SK-N-SH treated with all-trans-retinoic acid at 6 μM for 48 hours (cell line): ENCODE data around the gene MET.

ENCODE experiments used
- ATAC-seq: fragments of 200-7000 bp; cut with Tn5 transposase; 3 replicates; pipeline ENCODE4 v1.9.1; 2020; ENCODE audit warnings: mild to moderate bottlenecking, moderate library complexity
- ARNTL ChIP-seq: fragments of 450-650 bp; formaldehyde crosslinking; IDR thresholded peaks from 2 replicates; pipeline ENCODE4 v1.5.0; 2020; ENCODE audit warnings: low read depth, mild to moderate bottlenecking, moderate library complexity, borderline replicate concordance
- BACH2 ChIP-seq: fragments of 250-450 bp; sonication (Bioruptor Pico); IDR thresholded peaks from 2 replicates; pipeline ENCODE4 v1.9.0; 2021; ENCODE audit warnings: mild to moderate bottlenecking, borderline replicate concordance
- ESRRG ChIP-seq: fragments of 250-450 bp; sonication (Bioruptor Pico); IDR thresholded peaks from 2 replicates; pipeline ENCODE4 v1.6.1; 2021; ENCODE audit warnings: mild to moderate bottlenecking
- GLIS3 ChIP-seq: fragments of 250-450 bp; sonication (Bioruptor Pico); IDR thresholded peaks from 2 replicates; pipeline ENCODE4 v1.5.0; 2020; ENCODE audit warnings: mild to moderate bottlenecking, moderate library complexity
- ISL1 ChIP-seq: fragments of 250-450 bp; sonication (Bioruptor Pico); IDR thresholded peaks from 2 replicates; pipeline ENCODE4 v2.1.2; 2022; ENCODE audit warnings: mild to moderate bottlenecking, moderate library complexity
- PPARA ChIP-seq: fragments of 250-450 bp; sonication (Bioruptor Pico); IDR thresholded peaks from 2 replicates; pipeline ENCODE4 v1.5.0; 2020; ENCODE audit warnings: mild to moderate bottlenecking, borderline replicate concordance
- RARB ChIP-seq: fragments of 250-450 bp; sonication (Bioruptor Pico); IDR thresholded peaks from 2 replicates; pipeline ENCODE4 v1.8.0; 2021; ENCODE audit warnings: mild to moderate bottlenecking, moderate library complexity
- SNAI2 ChIP-seq: fragments of 250-450 bp; sonication (Bioruptor Pico); IDR thresholded peaks from 2 replicates; pipeline ENCODE4 v1.5.0; 2020; ENCODE audit warnings: mild to moderate bottlenecking, moderate library complexity
- TCF4 ChIP-seq: fragments of 250-450 bp; sonication (Bioruptor Pico); IDR thresholded peaks from 2 replicates; pipeline ENCODE4 v1.8.0; 2021; ENCODE audit warnings: mild to moderate bottlenecking, moderate library complexity, borderline replicate concordance
- TOX ChIP-seq: fragments of 250-450 bp; sonication (Bioruptor Pico); IDR thresholded peaks from 2 replicates; pipeline ENCODE4 v1.8.0; 2021; ENCODE audit warnings: mild to moderate bottlenecking, moderate library complexity, borderline replicate concordance
- TSHZ2 ChIP-seq: fragments of 250-450 bp; sonication (Bioruptor Pico); IDR thresholded peaks from 2 replicates; pipeline ENCODE4 v1.5.0; 2020; ENCODE audit warnings: mild to moderate bottlenecking, moderate library complexity
- ZC3H10 ChIP-seq: fragments of 250-450 bp; sonication (Bioruptor Pico); IDR thresholded peaks from 2 replicates; pipeline ENCODE4 v1.5.1; 2021; ENCODE audit warnings: mild to moderate bottlenecking, moderate library complexity
- ZFP3 ChIP-seq: fragments of 250-450 bp; sonication (Bioruptor Pico); IDR thresholded peaks from 2 replicates; pipeline ENCODE4 v1.5.0; 2020; ENCODE audit warnings: mild to moderate bottlenecking, moderate library complexity
- ZFP30 ChIP-seq: fragments of 450-650 bp; formaldehyde crosslinking; IDR thresholded peaks from 2 replicates; pipeline ENCODE4 v1.5.0; 2022; ENCODE audit warnings: mild to moderate bottlenecking, moderate library complexity
- ZNF565 ChIP-seq: fragments of 450-650 bp; formaldehyde crosslinking; conservative IDR thresholded peaks from 2 replicates; pipeline ENCODE4 v1.5.0; 2020; ENCODE audit warnings: low read depth, mild to moderate bottlenecking, moderate library complexity
- ZNF70 ChIP-seq: fragments of 450-650 bp; formaldehyde crosslinking; IDR thresholded peaks from 2 replicates; pipeline ENCODE4 v1.5.0; 2020; ENCODE audit warnings: mild to moderate bottlenecking, moderate library complexity
- ZNF8 ChIP-seq: fragments of 450-650 bp; formaldehyde crosslinking; IDR thresholded peaks from 2 replicates; pipeline ENCODE4 v1.5.0; 2020; ENCODE audit warnings: mild to moderate bottlenecking, moderate library complexity
- TF ChIP-seq, protein P1 (sequence below): fragments of 250-450 bp; sonication (Bioruptor Pico); IDR thresholded peaks from 2 replicates; pipeline ENCODE4 v1.5.1; 2021; ENCODE audit warnings: mild to moderate bottlenecking, moderate library complexity
- TF ChIP-seq, protein P2 (sequence below): fragments of 250-450 bp; sonication (Bioruptor Pico); IDR thresholded peaks from 2 replicates; pipeline ENCODE4 v1.8.0; 2021; ENCODE audit warnings: low read depth, mild to moderate bottlenecking, moderate library complexity, borderline replicate concordance
- TF ChIP-seq, protein P3 (sequence below): fragments of 250-450 bp; sonication (Bioruptor Pico); IDR thresholded peaks from 2 replicates; pipeline ENCODE4 v1.8.0; 2020; ENCODE audit warnings: mild to moderate bottlenecking, moderate library complexity, borderline replicate concordance
- TF ChIP-seq, protein P4 (sequence below): fragments of 250-450 bp; sonication (Bioruptor Pico); IDR thresholded peaks from 2 replicates; pipeline ENCODE4 v1.5.1; 2020; ENCODE audit warnings: low read depth, mild to moderate bottlenecking, moderate library complexity

The MET gene

GRCh38 chr7:116687801-116688201 lies 15.8 kb downstream of the MET start:
- TF ChIP-seq, protein P1, sequence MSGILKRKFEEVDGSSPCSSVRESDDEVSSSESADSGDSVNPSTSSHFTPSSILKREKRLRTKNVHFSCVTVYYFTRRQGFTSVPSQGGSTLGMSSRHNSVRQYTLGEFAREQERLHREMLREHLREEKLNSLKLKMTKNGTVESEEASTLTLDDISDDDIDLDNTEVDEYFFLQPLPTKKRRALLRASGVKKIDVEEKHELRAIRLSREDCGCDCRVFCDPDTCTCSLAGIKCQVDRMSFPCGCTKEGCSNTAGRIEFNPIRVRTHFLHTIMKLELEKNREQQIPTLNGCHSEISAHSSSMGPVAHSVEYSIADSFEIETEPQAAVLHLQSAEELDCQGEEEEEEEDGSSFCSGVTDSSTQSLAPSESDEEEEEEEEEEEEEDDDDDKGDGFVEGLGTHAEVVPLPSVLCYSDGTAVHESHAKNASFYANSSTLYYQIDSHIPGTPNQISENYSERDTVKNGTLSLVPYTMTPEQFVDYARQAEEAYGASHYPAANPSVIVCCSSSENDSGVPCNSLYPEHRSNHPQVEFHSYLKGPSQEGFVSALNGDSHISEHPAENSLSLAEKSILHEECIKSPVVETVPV (CRISPR knock-in tag), result no peak
- TF ChIP-seq, protein P2, sequence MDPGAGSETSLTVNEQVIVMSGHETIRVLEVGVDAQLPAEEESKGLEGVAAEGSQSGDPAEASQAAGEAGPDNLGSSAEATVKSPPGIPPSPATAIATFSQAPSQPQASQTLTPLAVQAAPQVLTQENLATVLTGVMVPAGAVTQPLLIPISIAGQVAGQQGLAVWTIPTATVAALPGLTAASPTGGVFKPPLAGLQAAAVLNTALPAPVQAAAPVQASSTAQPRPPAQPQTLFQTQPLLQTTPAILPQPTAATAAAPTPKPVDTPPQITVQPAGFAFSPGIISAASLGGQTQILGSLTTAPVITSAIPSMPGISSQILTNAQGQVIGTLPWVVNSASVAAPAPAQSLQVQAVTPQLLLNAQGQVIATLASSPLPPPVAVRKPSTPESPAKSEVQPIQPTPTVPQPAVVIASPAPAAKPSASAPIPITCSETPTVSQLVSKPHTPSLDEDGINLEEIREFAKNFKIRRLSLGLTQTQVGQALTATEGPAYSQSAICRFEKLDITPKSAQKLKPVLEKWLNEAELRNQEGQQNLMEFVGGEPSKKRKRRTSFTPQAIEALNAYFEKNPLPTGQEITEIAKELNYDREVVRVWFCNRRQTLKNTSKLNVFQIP, result no peak
- TF ChIP-seq ZFP3 (CRISPR knock-in tag) (no peak), PPARA (CRISPR knock-in tag) (no peak), ZC3H10 (CRISPR knock-in tag) (no peak), ZNF565 (no peak), ZNF8 (CRISPR knock-in tag) (no peak), BACH2 (CRISPR knock-in tag) (no peak), SNAI2 (CRISPR knock-in tag) (no peak), ESRRG (CRISPR knock-in tag) (no peak), TOX (no peak), ZNF70 (CRISPR knock-in tag) (no peak), TSHZ2 (CRISPR knock-in tag) (no peak), ZFP30 (CRISPR knock-in tag) (no peak), ISL1 (CRISPR knock-in tag) (no peak)
- TF ChIP-seq, protein P3, sequence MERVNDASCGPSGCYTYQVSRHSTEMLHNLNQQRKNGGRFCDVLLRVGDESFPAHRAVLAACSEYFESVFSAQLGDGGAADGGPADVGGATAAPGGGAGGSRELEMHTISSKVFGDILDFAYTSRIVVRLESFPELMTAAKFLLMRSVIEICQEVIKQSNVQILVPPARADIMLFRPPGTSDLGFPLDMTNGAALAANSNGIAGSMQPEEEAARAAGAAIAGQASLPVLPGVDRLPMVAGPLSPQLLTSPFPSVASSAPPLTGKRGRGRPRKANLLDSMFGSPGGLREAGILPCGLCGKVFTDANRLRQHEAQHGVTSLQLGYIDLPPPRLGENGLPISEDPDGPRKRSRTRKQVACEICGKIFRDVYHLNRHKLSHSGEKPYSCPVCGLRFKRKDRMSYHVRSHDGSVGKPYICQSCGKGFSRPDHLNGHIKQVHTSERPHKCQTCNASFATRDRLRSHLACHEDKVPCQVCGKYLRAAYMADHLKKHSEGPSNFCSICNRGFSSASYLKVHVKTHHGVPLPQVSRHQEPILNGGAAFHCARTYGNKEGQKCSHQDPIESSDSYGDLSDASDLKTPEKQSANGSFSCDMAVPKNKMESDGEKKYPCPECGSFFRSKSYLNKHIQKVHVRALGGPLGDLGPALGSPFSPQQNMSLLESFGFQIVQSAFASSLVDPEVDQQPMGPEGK (CRISPR knock-in tag), result no peak
- peak; percentile 77 for ATAC-seq

- no peak; the same call in 2 of the 3 replicates for ATAC-seq
- no peak for TF ChIP-seq BACH2 (CRISPR knock-in tag)
- TF ChIP-seq ISL1 (CRISPR knock-in tag), result no peak
- TF ChIP-seq, protein P3 (CRISPR knock-in tag), result no peak
- no peak for TF ChIP-seq ARNTL (CRISPR knock-in tag)
- TF ChIP-seq ZFP3 (CRISPR knock-in tag), result no peak
- TF ChIP-seq GLIS3 (CRISPR knock-in tag), result no peak
- TF ChIP-seq, protein P4, sequence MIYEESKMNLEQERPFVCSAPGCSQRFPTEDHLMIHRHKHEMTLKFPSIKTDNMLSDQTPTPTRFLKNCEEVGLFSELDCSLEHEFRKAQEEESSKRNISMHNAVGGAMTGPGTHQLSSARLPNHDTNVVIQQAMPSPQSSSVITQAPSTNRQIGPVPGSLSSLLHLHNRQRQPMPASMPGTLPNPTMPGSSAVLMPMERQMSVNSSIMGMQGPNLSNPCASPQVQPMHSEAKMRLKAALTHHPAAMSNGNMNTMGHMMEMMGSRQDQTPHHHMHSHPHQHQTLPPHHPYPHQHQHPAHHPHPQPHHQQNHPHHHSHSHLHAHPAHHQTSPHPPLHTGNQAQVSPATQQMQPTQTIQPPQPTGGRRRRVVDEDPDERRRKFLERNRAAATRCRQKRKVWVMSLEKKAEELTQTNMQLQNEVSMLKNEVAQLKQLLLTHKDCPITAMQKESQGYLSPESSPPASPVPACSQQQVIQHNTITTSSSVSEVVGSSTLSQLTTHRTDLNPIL (CRISPR knock-in tag), result no peak
- TF ChIP-seq, protein P2, result no peak
- no peak for TF ChIP-seq ZNF565
- no peak for TF ChIP-seq ZNF8 (CRISPR knock-in tag)
- no peak for TF ChIP-seq RARB
- no peak for TF ChIP-seq TCF4 (CRISPR knock-in tag)
- no peak for TF ChIP-seq ZFP30 (CRISPR knock-in tag)
- TF ChIP-seq TOX, result no peak
- TF ChIP-seq ZC3H10 (CRISPR knock-in tag), result no peak
- TF ChIP-seq ESRRG (CRISPR knock-in tag), result no peak
Observed at GRCh38 chr7:116689790-116690259, 17.8 kb downstream of the MET start.
